ENCODE measurements around the gene CASZ1.

Gene CASZ1, protein sequence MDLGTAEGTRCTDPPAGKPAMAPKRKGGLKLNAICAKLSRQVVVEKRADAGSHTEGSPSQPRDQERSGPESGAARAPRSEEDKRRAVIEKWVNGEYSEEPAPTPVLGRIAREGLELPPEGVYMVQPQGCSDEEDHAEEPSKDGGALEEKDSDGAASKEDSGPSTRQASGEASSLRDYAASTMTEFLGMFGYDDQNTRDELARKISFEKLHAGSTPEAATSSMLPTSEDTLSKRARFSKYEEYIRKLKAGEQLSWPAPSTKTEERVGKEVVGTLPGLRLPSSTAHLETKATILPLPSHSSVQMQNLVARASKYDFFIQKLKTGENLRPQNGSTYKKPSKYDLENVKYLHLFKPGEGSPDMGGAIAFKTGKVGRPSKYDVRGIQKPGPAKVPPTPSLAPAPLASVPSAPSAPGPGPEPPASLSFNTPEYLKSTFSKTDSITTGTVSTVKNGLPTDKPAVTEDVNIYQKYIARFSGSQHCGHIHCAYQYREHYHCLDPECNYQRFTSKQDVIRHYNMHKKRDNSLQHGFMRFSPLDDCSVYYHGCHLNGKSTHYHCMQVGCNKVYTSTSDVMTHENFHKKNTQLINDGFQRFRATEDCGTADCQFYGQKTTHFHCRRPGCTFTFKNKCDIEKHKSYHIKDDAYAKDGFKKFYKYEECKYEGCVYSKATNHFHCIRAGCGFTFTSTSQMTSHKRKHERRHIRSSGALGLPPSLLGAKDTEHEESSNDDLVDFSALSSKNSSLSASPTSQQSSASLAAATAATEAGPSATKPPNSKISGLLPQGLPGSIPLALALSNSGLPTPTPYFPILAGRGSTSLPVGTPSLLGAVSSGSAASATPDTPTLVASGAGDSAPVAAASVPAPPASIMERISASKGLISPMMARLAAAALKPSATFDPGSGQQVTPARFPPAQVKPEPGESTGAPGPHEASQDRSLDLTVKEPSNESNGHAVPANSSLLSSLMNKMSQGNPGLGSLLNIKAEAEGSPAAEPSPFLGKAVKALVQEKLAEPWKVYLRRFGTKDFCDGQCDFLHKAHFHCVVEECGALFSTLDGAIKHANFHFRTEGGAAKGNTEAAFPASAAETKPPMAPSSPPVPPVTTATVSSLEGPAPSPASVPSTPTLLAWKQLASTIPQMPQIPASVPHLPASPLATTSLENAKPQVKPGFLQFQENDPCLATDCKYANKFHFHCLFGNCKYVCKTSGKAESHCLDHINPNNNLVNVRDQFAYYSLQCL (N-terminal part only)

GRCh38 chr1:10796029-10796944 is at the start of gene CASZ1:
TSS of gene CASZ1 (minus strand) at chr1:10796646. CDS start at chr1:10693889, 102,757 bp downstream.
- DNase-seq (ENCODE audit: low spot score): peak; percentile 93

- DNase-seq (ENCODE audit: low spot score): no peak
Measured at GRCh38 chr1:10843697-10844096, 47.3 kb upstream of the CASZ1 start.

DNA sequence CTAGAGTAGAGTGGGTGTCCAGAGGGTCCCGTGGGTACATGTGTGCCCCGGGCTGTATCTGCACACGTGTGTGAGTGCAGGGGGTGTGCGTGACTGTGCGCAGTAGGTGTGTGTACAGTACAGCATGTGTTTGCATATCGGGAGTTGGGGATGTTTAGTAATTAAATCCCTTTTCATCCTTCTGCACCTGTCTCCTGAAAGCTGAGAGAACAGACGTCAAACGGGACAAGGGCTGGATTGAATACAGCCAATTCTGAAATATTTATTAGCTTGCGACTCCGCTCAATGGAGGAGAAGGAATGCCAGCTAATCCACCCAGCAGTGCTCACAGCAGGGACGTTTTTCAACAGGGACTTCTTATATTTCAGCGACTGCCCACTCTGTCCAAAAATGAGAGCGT is 44.7 kb upstream of the CASZ1 start:
- no peak for DNase-seq (ENCODE audit: low spot score)

GRCh38 chr1:10839188-10839770 is 42.8 kb upstream of the CASZ1 start:
- DNase-seq (ENCODE audit: low spot score): no peak

DNA sequence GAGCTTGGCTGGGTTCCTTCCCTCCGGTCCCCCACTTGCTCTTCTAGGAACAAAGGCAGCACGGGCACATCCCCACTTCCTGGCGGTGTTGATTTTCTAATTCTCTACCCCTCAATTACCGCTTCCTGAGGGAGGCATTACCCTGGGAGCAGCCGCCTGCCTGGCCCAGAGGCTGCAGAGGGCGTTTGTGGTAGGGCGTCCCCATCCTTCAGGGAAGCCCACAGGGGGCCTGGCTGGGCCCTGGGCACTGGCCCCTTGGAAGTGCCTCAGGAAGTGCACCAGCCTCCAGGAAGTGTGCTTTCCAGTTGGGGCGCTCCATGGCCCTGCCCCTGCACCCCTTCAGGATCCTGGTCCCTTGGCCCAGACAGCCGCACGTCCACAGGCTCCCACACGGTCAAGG is 42.1 kb upstream of the CASZ1 start:
- DNase-seq (ENCODE audit: low spot score): no peak

DNA sequence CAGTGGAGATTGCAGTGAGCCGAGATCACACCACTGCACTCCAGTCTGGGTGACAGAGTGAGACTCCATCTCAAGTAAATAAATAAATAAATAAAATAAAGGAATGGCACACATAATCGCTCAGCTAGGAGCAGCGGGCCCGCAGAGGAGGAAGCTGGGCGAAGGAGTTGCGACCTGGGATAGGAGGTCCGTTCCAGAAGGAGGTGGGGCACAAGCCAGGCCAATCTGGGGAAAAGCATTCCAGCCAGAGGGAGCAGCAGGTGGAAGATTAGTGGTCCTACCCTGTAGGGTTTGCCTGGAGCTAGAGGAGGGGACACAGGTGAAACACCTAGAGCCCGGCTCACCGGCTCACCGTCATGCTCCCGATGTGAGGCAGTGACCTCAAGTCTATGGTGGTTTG is 40.3 kb upstream of the CASZ1 start:
- DNase-seq (ENCODE audit: low spot score): no peak

GRCh38 chr1:10835822-10836421 is 39.5 kb upstream of the CASZ1 start:
- DNase-seq (ENCODE audit: low spot score): peak; percentile 66

GRCh38 chr1:10835421-10835820 is 39.0 kb upstream of the CASZ1 start:
- DNase-seq (ENCODE audit: low spot score): no peak

GRCh38 chr1:10834770-10835412 is 38.4 kb upstream of the CASZ1 start:
- no peak for DNase-seq (ENCODE audit: low spot score)

DNA sequence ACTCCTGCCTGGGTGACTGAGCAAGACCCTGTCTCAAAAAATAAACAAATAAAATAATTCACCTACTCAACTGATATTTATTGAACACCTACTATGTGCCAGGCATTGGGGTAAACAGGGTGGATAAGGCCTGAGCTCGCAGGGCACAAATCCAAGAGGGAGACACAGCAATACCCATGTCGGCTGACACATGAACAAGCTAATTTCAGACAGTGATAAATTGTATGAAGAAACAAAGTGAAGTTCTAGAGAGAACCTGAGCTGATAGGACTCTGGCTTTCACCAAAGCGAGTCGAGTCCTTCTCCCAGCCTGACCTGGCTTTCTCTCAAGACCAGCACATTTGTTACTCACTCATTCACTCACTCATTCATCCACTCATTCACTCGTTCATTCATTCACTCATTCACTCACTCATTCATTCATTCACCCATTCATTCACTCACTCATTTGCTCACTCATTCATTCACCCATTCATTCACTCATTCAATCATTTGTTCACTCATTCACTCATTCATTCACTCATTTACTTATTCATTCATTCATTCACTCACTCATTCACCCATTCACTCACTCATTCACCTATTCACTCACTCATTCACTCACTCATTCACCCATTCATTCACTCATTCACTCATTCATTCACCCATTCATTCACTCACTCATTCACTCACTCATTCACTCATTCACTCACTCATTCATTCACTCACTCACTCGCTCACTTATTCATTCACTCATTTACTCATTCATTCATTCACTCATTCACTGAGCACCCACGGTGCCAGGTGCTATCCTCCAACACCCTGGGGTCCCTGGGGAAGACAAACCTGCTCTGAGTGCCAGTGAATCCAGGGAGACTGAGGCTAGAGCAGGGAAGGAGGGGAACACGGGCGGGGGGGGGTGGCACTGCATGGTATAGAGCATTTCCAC is 37.4 kb upstream of the CASZ1 start:
- DNase-seq (ENCODE audit: low spot score): peak; percentile 38

DNA sequence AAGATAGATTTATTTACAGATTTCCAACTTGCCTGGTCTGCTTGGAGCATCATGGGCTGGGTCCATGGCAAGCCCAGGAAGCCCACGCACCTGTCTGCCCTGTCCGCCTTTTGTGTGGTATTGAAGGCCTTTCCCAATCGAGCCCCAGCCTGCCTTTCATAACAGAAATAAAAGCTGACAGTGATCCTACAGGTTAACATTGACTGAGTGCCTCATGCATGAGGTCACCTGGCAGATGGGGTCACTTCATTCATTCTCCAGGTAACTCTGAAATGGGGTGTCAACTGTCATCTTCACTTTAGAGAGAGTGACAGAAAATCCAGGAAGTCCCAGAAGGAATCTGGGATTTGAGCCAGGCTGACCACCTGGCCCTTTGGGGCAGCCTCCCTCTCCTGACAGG is 36.3 kb upstream of the CASZ1 start:
- DNase-seq (ENCODE audit: low spot score): no peak

DNA sequence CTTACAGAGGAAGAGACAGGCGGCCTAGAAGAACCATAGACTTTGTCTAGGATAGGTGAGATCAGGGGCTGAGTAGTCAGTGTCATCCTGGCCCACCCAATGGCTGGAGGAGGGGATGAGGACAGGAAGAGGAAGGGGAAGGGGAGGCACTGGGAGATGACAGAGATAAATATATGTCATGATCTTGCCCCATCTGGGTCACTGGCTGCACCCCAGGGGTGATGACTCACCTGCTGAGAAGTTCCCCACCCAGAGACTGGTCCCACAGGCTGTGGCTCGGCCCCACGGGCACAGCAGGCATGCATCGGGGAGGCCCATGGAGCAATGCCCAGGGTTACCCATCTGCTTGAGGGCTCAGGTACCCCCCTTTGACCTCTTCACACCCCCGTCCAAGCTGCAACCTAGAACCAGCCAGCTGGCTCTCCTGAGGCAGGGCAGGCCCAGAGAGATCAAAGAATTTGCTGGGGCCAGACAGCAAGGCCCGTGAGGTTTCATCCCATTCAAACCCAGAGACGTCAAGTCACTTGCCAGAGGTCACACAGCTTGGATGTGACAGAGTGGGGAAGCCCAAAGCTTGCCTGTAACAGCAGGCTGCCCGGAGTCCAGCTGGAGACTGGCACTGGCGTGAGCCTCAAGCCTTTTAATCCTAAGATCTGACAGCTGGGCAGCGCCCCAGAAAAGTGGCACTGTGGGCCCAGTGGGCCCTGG is 34.7 kb upstream of the CASZ1 start:
- DNase-seq (ENCODE audit: low spot score): no peak

GRCh38 chr1:10829965-10830515 is 33.6 kb upstream of the CASZ1 start:
- no peak for DNase-seq (ENCODE audit: low spot score)

GRCh38 chr1:10829067-10829818 is 32.8 kb upstream of the CASZ1 start:
- no peak for DNase-seq (ENCODE audit: low spot score)

- no peak for DNase-seq (ENCODE audit: low spot score)
Measured at GRCh38 chr1:10827377-10828333, 31.2 kb upstream of the CASZ1 start.

- no peak for DNase-seq (ENCODE audit: low spot score)
Measured at GRCh38 chr1:10825592-10825991, 29.1 kb upstream of the CASZ1 start.
